Spinal cord (tissue), 10 donors: ENCODE results near the gene KIF1B. TPM values are rescaled to one million over a fixed set of nuclear protein-coding genes. Genes with fewer than 3 reads are reported as not detected.
A peak's percentile ranks its signal among the peaks of the same experiment; 100 is the strongest.

ENCODE experiments used
- DNase-seq, 6 donors: peaks; one replicate each; pipeline versions ENCODE4 v3.0.0 to v3.0.0-alpha.2; 2013 to 2015; ENCODE audit warnings: low spot score in 6 of 6, low read depth in 4 of 6
- H3K27ac ChIP-seq: one replicate; pipeline ENCODE4 v1.5.1; 2013; ENCODE audit warnings: low read depth, low read length, control low read depth
- H3K27me3 ChIP-seq: one replicate; pipeline ENCODE4 v1.6.1; 2013; ENCODE audit warnings: low read length; ENCODE audit not compliant: control insufficient read depth, insufficient read depth
- H3K36me3 ChIP-seq: one replicate; pipeline ENCODE4 v1.6.1; 2013; ENCODE audit warnings: low read length; ENCODE audit not compliant: control insufficient read depth, insufficient read depth
- H3K4me1 ChIP-seq: one replicate; pipeline ENCODE4 v1.6.1; 2013; ENCODE audit warnings: low read length; ENCODE audit not compliant: control insufficient read depth, insufficient read depth
- H3K4me3 ChIP-seq: one replicate; pipeline ENCODE4 v1.5.1; 2013; ENCODE audit warnings: low read depth, low read length, control low read depth
- H3K9me3 ChIP-seq: one replicate; pipeline ENCODE4 v1.6.1; 2013; ENCODE audit warnings: low read length; ENCODE audit not compliant: control insufficient read depth, insufficient read depth
- WGBS: methylation state at CpG from one replicate; pipeline ENCODE4 v1.1.5; 2013; ENCODE audit warnings: missing lambda C conversion rate; ENCODE audit not compliant: insufficient coverage; 5-methylcytosine and 5-hydroxymethylcytosine counted together
- polyA plus RNA-seq, 2 donors: library from polyadenylated mRNA; unstranded; fragments of 120-200 nt; gene quantifications; one replicate each; pipeline ENCODE4 v1.2.1, GENCODE V29; 2013; ENCODE audit not compliant: insufficient read length in 2 of 2
- total RNA-seq, 2 donors: library from RNA; depleted of rRNA in 1 of 2; stranded (reverse); fragments of 120-200 nt in 1 of 2; fragments of >200 nt in 1 of 2; gene quantifications; one replicate each; pipeline versions ENCODE4 v1.2.3 to v1.2.4, GENCODE V29; 2013 to 2014
- donor health status: healthy.

The KIF1B gene
- total and polyA plus RNA-seq, 4 donors, result 102 to 220 (median 195) TPM

GRCh38 chr1:10337436-10337835 is 127.1 kb downstream of the KIF1B start:
- peaks cover 70% of the 10 kb centered on the region for H3K36me3 ChIP-seq
- H3K27me3 ChIP-seq, result no peaks in the 10 kb centered on the region
- no peak overlapping the region for H3K4me3 ChIP-seq
- no peaks in the 10 kb centered on the region for H3K9me3 ChIP-seq
- no peaks in the 10 kb centered on the region for H3K4me1 ChIP-seq
- 36% methylated on average over 1 of the region's 3 CpGs for WGBS
- no peak for DNase-seq
- no peak overlapping the region for H3K27ac ChIP-seq

DNA sequence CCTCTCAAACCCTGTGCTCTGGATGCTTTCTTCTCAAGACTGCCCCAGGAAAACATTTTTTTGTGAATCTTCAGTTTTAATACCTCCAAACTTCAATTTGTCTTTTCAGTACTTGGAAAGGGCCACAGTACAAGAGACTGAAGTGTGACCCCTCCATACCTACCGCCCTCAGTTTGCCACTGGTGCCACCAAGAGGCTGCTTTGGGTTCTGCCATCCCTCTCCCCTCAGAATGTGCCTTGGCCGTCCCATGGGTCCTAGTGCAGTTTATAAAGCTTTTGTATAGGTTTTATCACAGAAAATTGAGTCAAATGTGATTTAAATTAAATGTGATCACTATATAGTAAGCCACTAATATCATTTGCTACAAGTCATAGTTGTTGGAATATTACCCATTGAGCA is 127.7 kb downstream of the KIF1B start:
- Histone ChIP-seq H3K36me3 (peaks cover 71% of the 10 kb centered on the region), H3K4me3 (no peak overlapping the region), H3K27ac (no peak overlapping the region), H3K4me1 (no peaks in the 10 kb centered on the region), H3K9me3 (no peaks in the 10 kb centered on the region), H3K27me3 (no peaks in the 10 kb centered on the region)
- DNase-seq, result peak in 4 of 6 donors; percentile 30 to 72 (median 46)
- WGBS, result no CpG with 5 or more reads among the region's 2 CpGs

GRCh38 chr1:10338611-10339010 is 128.2 kb downstream of the KIF1B start:
- no peak for DNase-seq
- H3K4me3 ChIP-seq, result no peak overlapping the region
- H3K27me3 ChIP-seq, result no peaks in the 10 kb centered on the region
- WGBS, result 87% methylated on average over 6 of the region's 6 CpGs
- no peak overlapping the region for H3K27ac ChIP-seq
- no peaks in the 10 kb centered on the region for H3K9me3 ChIP-seq
- H3K36me3 ChIP-seq, result peaks cover 77% of the 10 kb centered on the region
- no peaks in the 10 kb centered on the region for H3K4me1 ChIP-seq

- no peaks in the 10 kb centered on the region for H3K9me3 ChIP-seq
- no peak for DNase-seq
- H3K36me3 ChIP-seq, result peaks cover 77% of the 10 kb centered on the region
- WGBS, result no CpG with 5 or more reads among the region's 4 CpGs
- no peaks in the 10 kb centered on the region for H3K27me3 ChIP-seq
- no peak overlapping the region for H3K4me3 ChIP-seq
- peak overlapping the region; percentile 65 for H3K27ac ChIP-seq
- H3K4me1 ChIP-seq, result no peaks in the 10 kb centered on the region
Observed at GRCh38 chr1:10339036-10339567, 128.7 kb downstream of the KIF1B start.

GRCh38 chr1:10339815-10340214 is 129.4 kb downstream of the KIF1B start:
- H3K4me1 ChIP-seq, result no peaks in the 10 kb centered on the region
- H3K27ac ChIP-seq, result peak overlapping the region; percentile 65
- peaks cover 74% of the 10 kb centered on the region for H3K36me3 ChIP-seq
- WGBS, result 4% methylated on average over 3 of the region's 5 CpGs
- no peak overlapping the region for H3K4me3 ChIP-seq
- peak in 5 of 6 donors; percentile 17 to 93 (median 37) for DNase-seq
- no peaks in the 10 kb centered on the region for H3K9me3 ChIP-seq
- H3K27me3 ChIP-seq, result no peaks in the 10 kb centered on the region

DNA sequence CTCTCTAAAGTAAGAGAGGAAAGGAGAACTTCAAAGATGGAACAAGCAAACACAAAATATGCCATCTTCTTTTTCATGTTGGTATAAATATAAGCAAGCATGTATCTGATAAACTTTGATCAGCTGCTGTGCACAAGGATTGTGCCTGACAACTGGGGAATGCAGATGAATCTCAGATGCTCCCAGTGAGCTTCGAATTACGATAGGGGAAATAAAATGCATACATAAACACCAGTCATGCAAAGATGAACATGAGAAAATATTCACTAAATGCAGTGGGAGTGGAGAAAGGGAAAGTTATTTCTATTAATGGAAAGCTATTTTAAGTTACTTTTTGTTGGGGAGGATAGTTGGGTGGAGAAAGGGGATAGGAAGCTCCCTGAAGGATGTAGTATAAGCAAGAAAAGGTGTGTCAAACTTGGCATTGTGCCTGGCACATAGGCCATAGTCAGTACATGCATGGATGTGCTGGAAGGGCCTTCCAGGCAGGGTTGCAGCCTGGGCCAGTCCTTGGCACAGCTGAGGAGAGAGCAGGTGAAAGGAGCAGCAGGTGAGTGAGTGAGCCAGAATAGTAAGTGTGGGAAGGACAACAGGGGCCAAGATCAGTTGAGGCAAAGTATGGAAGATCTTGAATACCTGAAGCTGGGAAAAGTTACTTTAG is 130.7 kb downstream of the KIF1B start:
- no CpG with 5 or more reads among the region's 2 CpGs for WGBS
- H3K27ac ChIP-seq, result no peak overlapping the region

GRCh38 chr1:10347109-10347508 is 136.7 kb downstream of the KIF1B start:
- Histone ChIP-seq H3K27ac (no peak overlapping the region), H3K36me3 (peaks cover 56% of the 10 kb centered on the region), H3K4me3 (no peak overlapping the region), H3K27me3 (no peaks in the 10 kb centered on the region), H3K9me3 (no peaks in the 10 kb centered on the region), H3K4me1 (no peaks in the 10 kb centered on the region)
- no peak for DNase-seq

More for the DNA sequence above, 130.7 kb downstream of the KIF1B start:
- Histone ChIP-seq H3K4me1 (no peaks in the 10 kb centered on the region), H3K36me3 (peaks cover 69% of the 10 kb centered on the region), H3K27me3 (no peaks in the 10 kb centered on the region), H3K9me3 (no peaks in the 10 kb centered on the region), H3K4me3 (no peak overlapping the region)
- no peak for DNase-seq

DNA sequence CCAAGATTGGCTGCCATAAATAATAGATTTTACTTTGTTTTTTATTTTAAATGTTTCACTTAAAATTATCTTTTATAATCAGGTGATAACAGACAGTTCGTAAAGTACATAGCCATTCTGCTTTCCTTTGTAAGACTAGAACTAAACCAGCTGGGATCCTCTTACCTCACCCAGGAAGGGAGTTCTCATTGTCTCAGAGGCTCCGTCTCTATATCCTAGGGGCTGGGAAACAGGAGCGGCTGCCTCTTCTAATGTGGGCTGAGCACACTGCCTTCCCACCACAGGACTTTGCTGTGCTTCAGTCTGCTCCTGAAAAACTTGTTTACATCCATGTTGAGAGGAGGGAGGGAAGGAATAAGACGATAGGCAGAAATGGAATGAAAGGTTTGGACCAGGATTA is 142.9 kb downstream of the KIF1B start:
- Histone ChIP-seq H3K36me3 (peaks cover 48% of the 10 kb centered on the region), H3K4me3 (no peak overlapping the region), H3K9me3 (no peaks in the 10 kb centered on the region), H3K4me1 (no peaks in the 10 kb centered on the region), H3K27ac (no peak overlapping the region), H3K27me3 (no peaks in the 10 kb centered on the region)
- WGBS, result no CpG with 5 or more reads among the region's 4 CpGs
- DNase-seq, result no peak

GRCh38 chr1:10353693-10354092 is 143.3 kb downstream of the KIF1B start:
- peaks cover 46% of the 10 kb centered on the region for H3K36me3 ChIP-seq
- no CpG with 5 or more reads among the region's 2 CpGs for WGBS
- H3K27ac ChIP-seq, result no peak overlapping the region
- no peaks in the 10 kb centered on the region for H3K9me3 ChIP-seq
- no peak overlapping the region for H3K4me3 ChIP-seq
- H3K4me1 ChIP-seq, result no peaks in the 10 kb centered on the region
- no peak for DNase-seq
- no peaks in the 10 kb centered on the region for H3K27me3 ChIP-seq

DNA sequence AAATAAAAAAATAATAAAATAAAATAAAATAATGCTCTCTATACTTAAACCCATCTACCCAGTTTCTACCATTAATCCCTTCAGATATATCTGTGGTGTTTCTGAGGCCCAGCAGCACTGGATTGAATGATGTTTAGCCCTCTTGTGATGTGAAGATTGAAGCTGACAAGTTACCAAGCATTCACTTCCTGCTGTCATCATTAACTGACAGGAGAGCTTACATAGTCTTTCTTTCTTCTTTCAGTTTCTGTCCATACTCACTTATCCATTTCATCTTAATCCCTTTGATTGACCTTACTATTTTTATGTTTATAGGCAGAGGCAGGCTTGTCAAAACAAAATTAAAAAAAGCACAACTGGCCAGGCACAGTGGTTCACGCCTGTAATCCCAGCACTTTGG is 149.7 kb downstream of the KIF1B start:
- Histone ChIP-seq H3K27me3 (no peaks in the 10 kb centered on the region), H3K9me3 (no peaks in the 10 kb centered on the region), H3K27ac (no peak overlapping the region), H3K36me3 (peaks cover 58% of the 10 kb centered on the region), H3K4me3 (no peak overlapping the region), H3K4me1 (no peaks in the 10 kb centered on the region)
- no peak for DNase-seq
- WGBS, result no CpG with 5 or more reads among the region's 1 CpG
